Measurements from ENCODE around the gene C10orf53. TPM values are rescaled to one million over a fixed set of nuclear protein-coding genes. Genes with fewer than 3 reads are reported as not detected.

Gene C10orf53
- total and polyA plus RNA-seq, 10 of the 15 experiments (the other 5 are each of a cell fraction or from before 2014, with no cell fraction given): not detected

GRCh38 chr10:49633327-49634068 lies 46.0 kb upstream of the C10orf53 start:
- Histone ChIP-seq H3K4me2 (ENCODE audit: control insufficient read depth, insufficient read depth) (no peak overlapping the region), H3K27ac (ENCODE audit: control insufficient read depth, insufficient read depth) (no peak overlapping the region), H4K20me1 (ENCODE audit: control insufficient read depth, insufficient read depth) (no peaks in the 10 kb centered on the region), H3K4me3 (no peak overlapping the region), H3K27me3 (replicated peaks in 1 of 2; ENCODE audit: control insufficient read depth in 2 of 2, insufficient read depth in 2 of 2, low read length in 1 of 2) (peaks cover 0 to 2% of the 10 kb centered on the region in 2 experiments; a peak in 1 of 4 replicates), H2AFZ (ENCODE audit: control insufficient read depth, low read depth, low read length) (no peak overlapping the region), H3K4me1 (ENCODE audit: control insufficient read depth, insufficient read depth, low read length) (no peaks in the 10 kb centered on the region), H3K79me2 (ENCODE audit: control insufficient read depth, insufficient read depth, low read length) (no peaks in the 10 kb centered on the region), H3K9ac (ENCODE audit: control insufficient read depth, insufficient read depth, low read length) (no peak overlapping the region), H3K9me3 (replicated peaks; ENCODE audit: control insufficient read depth, insufficient read depth, low read length) (no peaks in the 10 kb centered on the region), H3K36me3 (ENCODE audit: control insufficient read depth in 2 of 2, insufficient read depth in 2 of 2, low read length in 1 of 2) (no peaks in the 10 kb centered on the region)
- RAD21 ChIA-PET (ENCODE audit: unreplicated experiment): no interaction called here
- no TSS peak for BruUV-seq (replicated peaks)
- no peak for ATAC-seq
- FAIRE-seq: no peak
- DNase-seq (ENCODE audit: low read depth, low spot score): no peak
- POLR2A ChIA-PET: no interaction called here
- in situ Hi-C loops (cut with MboI) (no loop called here), intact Hi-C loops (cut with micrococcal nuclease; ENCODE audit: unreplicated experiment) (no loop called here)
- CTCF ChIA-PET: no interaction called here
- WGBS (ENCODE audit: insufficient coverage, insufficient replicate concordance, low lambda C conversion rate, missing lambda C conversion rate): 20% methylated on average over 13 of the region's 13 CpGs
- SMC1A ChIA-PET (ENCODE audit: uncharacterized antibody, unreplicated experiment): no interaction called here
- TF ChIP-seq POU2F2 (IDR thresholded peaks at IDR 0.05; ENCODE audit: borderline replicate concordance, low read depth, low read length): no peak
- no peak for TF ChIP-seq USF2 (IDR thresholded peaks at IDR 0.05; ENCODE audit: borderline replicate concordance, low read depth, low read length)

DNA sequence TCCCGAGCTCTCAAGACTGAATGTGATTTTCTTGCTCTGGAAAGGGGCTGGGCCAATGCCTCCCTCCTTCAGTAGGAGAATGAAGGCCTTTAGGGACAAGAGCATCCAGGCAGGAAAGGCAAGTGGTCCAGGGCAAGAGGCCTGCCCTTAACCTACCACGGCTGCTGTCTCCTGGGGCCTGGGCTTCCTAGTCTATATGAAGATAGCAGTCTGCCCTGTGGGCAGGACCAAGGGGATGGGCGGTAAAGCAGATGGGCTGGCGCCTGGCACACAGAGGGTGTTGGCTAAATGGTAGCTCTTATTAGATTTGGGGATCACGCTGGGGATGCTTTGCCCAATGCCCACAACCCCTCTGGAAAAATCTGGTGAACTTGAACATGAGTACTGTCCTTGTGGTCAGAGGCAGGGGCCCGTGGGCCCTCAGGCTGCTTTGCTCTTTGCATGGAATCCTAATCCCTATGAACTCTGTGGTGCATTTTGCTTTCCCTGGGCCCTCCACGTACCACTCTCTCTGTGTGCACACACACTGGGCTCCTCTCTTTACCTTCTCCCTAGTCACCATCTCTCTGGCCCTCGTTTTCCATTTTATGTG lies 45.3 kb upstream of the C10orf53 start:
- intact Hi-C loops (cut with micrococcal nuclease; ENCODE audit: unreplicated experiment) (no loop called here), in situ Hi-C loops (cut with MboI) (no loop called here)
- H3K4me2 ChIP-seq (ENCODE audit: control insufficient read depth, insufficient read depth): no peak overlapping the region
- peaks cover 0 to 2% of the 10 kb centered on the region in 2 experiments; a peak in 1 of 4 replicates for H3K27me3 ChIP-seq (replicated peaks in 1 of 2; ENCODE audit: control insufficient read depth in 2 of 2, insufficient read depth in 2 of 2, low read length in 1 of 2)
- ChIA-PET SMC1A (ENCODE audit: uncharacterized antibody, unreplicated experiment) (no interaction called here), RAD21 (ENCODE audit: unreplicated experiment) (no interaction called here), POLR2A (no interaction called here), CTCF (no interaction called here)
- DNase-seq (ENCODE audit: low read depth, low spot score) (no peak), FAIRE-seq (no peak), ATAC-seq (no peak)
- 26% methylated on average over 8 of the region's 8 CpGs for WGBS (ENCODE audit: insufficient coverage, insufficient replicate concordance, low lambda C conversion rate, missing lambda C conversion rate)
- no peak overlapping the region for H3K27ac ChIP-seq (ENCODE audit: control insufficient read depth, insufficient read depth)
- H3K9me3 ChIP-seq (replicated peaks; ENCODE audit: control insufficient read depth, insufficient read depth, low read length): no peaks in the 10 kb centered on the region
- no peak overlapping the region for H3K9ac ChIP-seq (ENCODE audit: control insufficient read depth, insufficient read depth, low read length)
- BruUV-seq (replicated peaks): no TSS peak
- H4K20me1 ChIP-seq (ENCODE audit: control insufficient read depth, insufficient read depth): no peaks in the 10 kb centered on the region
- H3K79me2 ChIP-seq (ENCODE audit: control insufficient read depth, insufficient read depth, low read length): no peaks in the 10 kb centered on the region
- no peak overlapping the region for H2AFZ ChIP-seq (ENCODE audit: control insufficient read depth, low read depth, low read length)
- H3K4me1 ChIP-seq (ENCODE audit: control insufficient read depth, insufficient read depth, low read length): no peaks in the 10 kb centered on the region
- H3K4me3 ChIP-seq: no peak overlapping the region
- H3K36me3 ChIP-seq (ENCODE audit: control insufficient read depth in 2 of 2, insufficient read depth in 2 of 2, low read length in 1 of 2): no peaks in the 10 kb centered on the region
- TF ChIP-seq, protein P1, sequence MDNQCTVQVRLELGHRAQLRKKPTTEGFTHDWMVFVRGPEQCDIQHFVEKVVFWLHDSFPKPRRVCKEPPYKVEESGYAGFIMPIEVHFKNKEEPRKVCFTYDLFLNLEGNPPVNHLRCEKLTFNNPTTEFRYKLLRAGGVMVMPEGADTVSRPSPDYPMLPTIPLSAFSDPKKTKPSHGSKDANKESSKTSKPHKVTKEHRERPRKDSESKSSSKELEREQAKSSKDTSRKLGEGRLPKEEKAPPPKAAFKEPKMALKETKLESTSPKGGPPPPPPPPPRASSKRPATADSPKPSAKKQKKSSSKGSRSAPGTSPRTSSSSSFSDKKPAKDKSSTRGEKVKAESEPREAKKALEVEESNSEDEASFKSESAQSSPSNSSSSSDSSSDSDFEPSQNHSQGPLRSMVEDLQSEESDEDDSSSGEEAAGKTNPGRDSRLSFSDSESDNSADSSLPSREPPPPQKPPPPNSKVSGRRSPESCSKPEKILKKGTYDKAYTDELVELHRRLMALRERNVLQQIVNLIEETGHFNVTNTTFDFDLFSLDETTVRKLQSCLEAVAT (IDR thresholded peaks at IDR 0.05): no peak
- TF ChIP-seq MEF2A (IDR thresholded peaks at IDR 0.05; ENCODE audit: insufficient read depth, low read depth, low read length) (no peak), HCFC1 (IDR thresholded peaks at IDR 0.05; ENCODE audit: low read length) (no peak), TARDBP (IDR thresholded peaks at IDR 0.05; ENCODE audit: borderline replicate concordance) (no peak), HDGF (IDR thresholded peaks at IDR 0.05) (no peak), SIX5 (IDR thresholded peaks at IDR 0.05; ENCODE audit: low read depth, low read length, severe bottlenecking) (no peak), TCF7 (IDR thresholded peaks at IDR 0.05; ENCODE audit: borderline replicate concordance) (no peak), PAX5 (IDR thresholded peaks at IDR 0.05; ENCODE audit: borderline replicate concordance, low read depth, low read length) (no peak), HDAC6 (IDR thresholded peaks at IDR 0.05; ENCODE audit: unreplicated experiment) (no peak)
- TF ChIP-seq, protein P2, sequence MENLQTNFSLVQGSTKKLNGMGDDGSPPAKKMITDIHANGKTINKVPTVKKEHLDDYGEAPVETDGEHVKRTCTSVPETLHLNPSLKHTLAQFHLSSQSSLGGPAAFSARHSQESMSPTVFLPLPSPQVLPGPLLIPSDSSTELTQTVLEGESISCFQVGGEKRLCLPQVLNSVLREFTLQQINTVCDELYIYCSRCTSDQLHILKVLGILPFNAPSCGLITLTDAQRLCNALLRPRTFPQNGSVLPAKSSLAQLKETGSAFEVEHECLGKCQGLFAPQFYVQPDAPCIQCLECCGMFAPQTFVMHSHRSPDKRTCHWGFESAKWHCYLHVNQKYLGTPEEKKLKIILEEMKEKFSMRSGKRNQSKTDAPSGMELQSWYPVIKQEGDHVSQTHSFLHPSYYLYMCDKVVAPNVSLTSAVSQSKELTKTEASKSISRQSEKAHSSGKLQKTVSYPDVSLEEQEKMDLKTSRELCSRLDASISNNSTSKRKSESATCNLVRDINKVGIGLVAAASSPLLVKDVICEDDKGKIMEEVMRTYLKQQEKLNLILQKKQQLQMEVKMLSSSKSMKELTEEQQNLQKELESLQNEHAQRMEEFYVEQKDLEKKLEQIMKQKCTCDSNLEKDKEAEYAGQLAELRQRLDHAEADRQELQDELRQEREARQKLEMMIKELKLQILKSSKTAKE (IDR thresholded peaks at IDR 0.05; ENCODE audit: low read depth, poor library complexity, severe bottlenecking): no peak

Data from GM12878 (cell line).